Neutrophil (primary cell): Measurements from ENCODE around the gene SLC44A3.

Experiments
- H3K27ac ChIP-seq: fragments of 200-600 bp; sonication (generic); 2 replicates; pipeline ENCODE4 v1.5.1; 2016; ENCODE audit warnings: mild to moderate bottlenecking, moderate library complexity
- H3K27me3 ChIP-seq: fragments of 200-600 bp; sonication (generic); 2 replicates; pipeline ENCODE4 v1.6.0; 2016; ENCODE audit warnings: mild to moderate bottlenecking
- H3K36me3 ChIP-seq: fragments of 200-600 bp; sonication (generic); 2 replicates; pipeline ENCODE4 v1.5.1; 2017
- H3K4me1 ChIP-seq, 2 experiments: fragments of 200-600 bp in 1 of 2; sonication (generic) in 1 of 2; 1 replicate in 1 of 2; 2 replicates in 1 of 2; pipeline versions ENCODE4 v1.5.1 to v1.6.1; 2013 to 2016; ENCODE audit warnings: low read depth in 1 of 2, low read length in 1 of 2, mild to moderate bottlenecking in 1 of 2, moderate library complexity in 1 of 2; ENCODE audit not compliant: control insufficient read depth in 1 of 2, insufficient read depth in 1 of 2
- H3K4me3 ChIP-seq, 2 experiments: fragments of 200-600 bp in 1 of 2; sonication (generic) in 1 of 2; 1 replicate in 1 of 2; 2 replicates in 1 of 2; pipeline ENCODE4 v1.5.1; 2013 to 2016; ENCODE audit warnings: low read depth in 1 of 2, low read length in 1 of 2, mild to moderate bottlenecking in 1 of 2, moderate library complexity in 1 of 2
- H3K9me3 ChIP-seq: fragments of 200-600 bp; sonication (generic); 2 replicates; pipeline ENCODE4 v1.5.1; 2016
- CTCF ChIP-seq: fragments of 200-600 bp; sonication (generic); IDR thresholded peaks from 2 replicates; pipeline ENCODE4 v1.5.1; 2016; ENCODE audit warnings: antibody characterized with exemption

SLC44A3 gene

DNA sequence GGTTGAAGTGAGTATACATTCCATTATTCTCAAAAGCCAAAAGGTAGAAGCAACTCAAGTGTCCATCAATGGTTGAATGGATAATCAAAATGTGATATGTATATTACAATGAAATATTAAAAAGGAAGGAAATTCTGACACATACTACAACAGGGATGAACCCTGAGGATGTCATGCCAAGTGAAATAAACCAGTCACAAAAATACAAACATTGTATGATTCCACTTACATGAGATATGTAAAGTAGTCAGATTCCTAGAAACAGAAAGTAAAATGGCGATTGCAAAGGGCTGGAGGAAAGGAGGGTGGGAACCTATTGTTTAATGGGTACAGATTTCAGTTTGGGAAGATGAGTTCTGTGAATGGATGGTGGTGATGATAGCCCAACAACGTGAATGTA lies 5.8 kb downstream of the SLC44A3 start:
- TF ChIP-seq CTCF, result no peak
- no peak overlapping the region for H3K27ac ChIP-seq

DNA sequence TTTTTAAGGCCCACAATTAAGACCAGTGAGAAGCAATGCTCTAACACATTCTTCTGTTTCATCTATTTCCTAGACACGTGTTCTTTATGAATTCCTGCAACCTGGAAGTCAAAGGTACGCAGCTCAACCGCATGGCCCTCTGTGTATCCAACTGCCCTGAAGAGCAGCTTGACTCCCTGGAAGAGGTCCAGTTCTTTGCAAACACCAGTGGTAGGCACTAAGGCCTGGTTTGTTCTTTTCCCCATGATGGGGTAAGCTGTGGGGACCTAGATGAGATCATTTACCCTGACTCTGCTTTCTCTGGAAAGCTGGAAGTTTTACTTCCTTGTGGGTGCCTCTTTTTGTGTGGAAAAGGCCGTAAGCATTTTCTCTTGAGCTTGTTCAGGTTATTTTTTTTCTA lies 7.3 kb downstream of the SLC44A3 start:
- H3K9me3 ChIP-seq, result no peaks in the 10 kb centered on the region
- peaks cover 17 to 19% of the 10 kb centered on the region in 2 experiments for H3K4me1 ChIP-seq
- H3K36me3 ChIP-seq, result no peaks in the 10 kb centered on the region
- no peak for TF ChIP-seq CTCF
- H3K27me3 ChIP-seq, result peaks cover 32% of the 10 kb centered on the region
- no peak overlapping the region for H3K4me3 ChIP-seq
- no peak overlapping the region for H3K27ac ChIP-seq

More for the DNA sequence above, 5.8 kb downstream of the SLC44A3 start:
- Histone ChIP-seq H3K27me3 (peaks cover 47% of the 10 kb centered on the region), H3K9me3 (no peaks in the 10 kb centered on the region), H3K4me1 (peaks cover 2 to 5% of the 10 kb centered on the region in 2 experiments), H3K4me3 (no peak overlapping the region), H3K36me3 (no peaks in the 10 kb centered on the region)

DNA sequence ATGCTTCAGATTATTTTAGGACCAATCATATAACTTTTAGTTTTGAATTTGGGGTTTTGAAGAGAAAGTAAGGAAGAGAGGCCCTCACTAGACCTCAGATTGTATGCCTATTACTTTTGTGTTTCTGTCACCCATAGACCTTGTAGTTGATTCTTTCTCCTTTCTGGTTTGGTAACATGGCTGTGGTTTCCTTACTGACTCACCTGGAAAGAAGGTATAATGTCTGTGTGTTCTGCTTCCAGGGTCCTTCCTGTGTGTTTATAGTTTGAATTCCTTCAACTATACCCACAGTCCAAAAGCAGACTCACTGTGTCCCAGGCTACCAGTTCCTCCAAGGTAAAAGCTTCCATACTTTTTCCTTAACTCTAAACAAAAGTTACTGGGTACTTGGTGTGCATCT lies 8.1 kb downstream of the SLC44A3 start:
- Histone ChIP-seq H3K4me1 (peaks cover 19 to 27% of the 10 kb centered on the region in 2 experiments), H3K27ac (no peak overlapping the region), H3K27me3 (peaks cover 24% of the 10 kb centered on the region), H3K9me3 (no peaks in the 10 kb centered on the region), H3K36me3 (no peaks in the 10 kb centered on the region), H3K4me3 (no peak overlapping the region)
- TF ChIP-seq CTCF, result no peak

DNA sequence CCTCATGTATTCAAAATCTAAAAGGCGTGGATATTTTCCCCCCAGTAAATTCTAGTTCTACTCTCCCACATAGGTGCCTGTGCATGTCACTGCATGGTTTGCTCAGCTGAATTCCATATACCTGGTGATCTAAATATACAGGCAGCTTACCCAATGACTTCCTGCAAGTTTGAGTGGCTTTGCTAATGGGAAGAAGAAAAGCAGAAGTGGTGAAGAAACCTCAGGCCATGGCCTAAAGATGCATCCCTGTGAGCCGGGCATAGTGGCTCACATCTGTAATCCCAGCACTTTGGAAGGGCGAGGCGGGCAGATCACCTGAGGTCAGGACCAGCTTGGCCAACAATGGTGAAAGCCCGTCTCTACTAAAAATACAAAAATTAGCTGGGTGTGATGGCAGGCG lies 11.5 kb downstream of the SLC44A3 start:
- Histone ChIP-seq H3K4me3 (no peak overlapping the region), H3K27ac (peak overlapping the region; percentile 59), H3K9me3 (no peaks in the 10 kb centered on the region), H3K36me3 (no peaks in the 10 kb centered on the region), H3K27me3 (no peaks in the 10 kb centered on the region), H3K4me1 (peaks cover 19 to 27% of the 10 kb centered on the region in 2 experiments)
- no peak for TF ChIP-seq CTCF

- Histone ChIP-seq H3K36me3 (no peaks in the 10 kb centered on the region), H3K27me3 (no peaks in the 10 kb centered on the region), H3K4me3 (no peak overlapping the region), H3K27ac (no peak overlapping the region), H3K9me3 (no peaks in the 10 kb centered on the region), H3K4me1 (peaks cover 19 to 27% of the 10 kb centered on the region in 2 experiments)
- no peak for TF ChIP-seq CTCF
Measured at GRCh38 chr1:94832446-94832845, 12.3 kb downstream of the SLC44A3 start.
